M059J (cell line): Measurements from ENCODE around the gene RNF11. TPM values are rescaled to one million over a fixed set of nuclear protein-coding genes. Genes with fewer than 3 reads are reported as not detected.
"Not testable (repeated sequence)": the region's sequence is repeated elsewhere in the genome, so short reads cannot be mapped to it uniquely, and the experiment has no call there.

Source experiments
- DNase-seq: peaks from one replicate; pipeline ENCODE4 v3.0.0-alpha.2; 2012; ENCODE audit warnings: low read depth
- total RNA-seq: library from RNA; depleted of rRNA; stranded (reverse); fragments of >200 nt; shearing (Covaris generic); gene quantifications from 2 replicates; pipeline ENCODE4 v1.2.3, GENCODE V29; 2014; rRNA removed

RNF11 gene, protein sequence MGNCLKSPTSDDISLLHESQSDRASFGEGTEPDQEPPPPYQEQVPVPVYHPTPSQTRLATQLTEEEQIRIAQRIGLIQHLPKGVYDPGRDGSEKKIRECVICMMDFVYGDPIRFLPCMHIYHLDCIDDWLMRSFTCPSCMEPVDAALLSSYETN
- 195 and 237 TPM in 2 replicates for total RNA-seq

DNA sequence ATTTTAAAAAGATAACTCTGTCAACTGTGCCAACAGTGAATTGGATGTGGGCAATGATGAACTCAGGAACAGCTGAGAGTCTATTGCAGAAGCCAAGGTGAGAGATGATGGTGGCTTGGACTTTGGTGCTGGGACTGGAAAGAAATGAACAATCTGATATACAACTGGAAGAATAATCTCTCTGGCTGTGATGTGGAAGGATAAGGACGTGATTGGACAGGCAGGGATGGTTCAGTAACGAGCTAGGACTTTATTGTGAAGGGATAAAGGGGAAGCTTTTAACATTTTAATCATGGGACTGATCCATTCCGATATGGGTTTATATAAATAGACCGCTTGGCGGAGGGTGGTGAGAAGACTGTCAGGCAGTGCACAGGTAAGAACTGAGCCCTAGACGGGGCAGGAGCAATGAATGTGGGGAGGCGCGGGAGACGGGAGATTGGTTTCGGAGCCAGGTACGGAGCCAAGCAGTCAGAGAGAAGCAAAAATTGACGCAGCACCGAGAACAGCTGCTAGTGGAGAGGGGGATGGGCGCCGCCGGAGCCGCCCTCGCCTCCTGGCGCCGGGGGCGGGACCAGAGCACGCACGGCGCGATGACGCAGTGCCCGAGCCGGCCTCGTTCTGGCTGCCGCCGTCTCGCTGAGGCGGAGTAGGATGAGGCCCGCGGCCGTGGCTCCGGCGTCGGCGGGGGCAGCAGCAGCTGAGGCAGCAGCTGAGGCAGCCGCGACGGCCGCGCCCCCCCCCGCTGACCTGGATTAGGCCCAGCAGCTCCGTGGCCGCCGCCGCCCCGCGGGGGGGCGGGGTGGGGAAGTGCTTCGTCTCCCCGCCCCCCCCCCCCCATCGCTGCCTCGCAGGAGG lies at the start of gene RNF11:
TSS of gene RNF11 (plus strand) at position 601 of the 858 bp plus-strand sequence. CDS start 484 bp downstream, outside the sequence.
- DNase-seq, result peak; percentile 89

DNA sequence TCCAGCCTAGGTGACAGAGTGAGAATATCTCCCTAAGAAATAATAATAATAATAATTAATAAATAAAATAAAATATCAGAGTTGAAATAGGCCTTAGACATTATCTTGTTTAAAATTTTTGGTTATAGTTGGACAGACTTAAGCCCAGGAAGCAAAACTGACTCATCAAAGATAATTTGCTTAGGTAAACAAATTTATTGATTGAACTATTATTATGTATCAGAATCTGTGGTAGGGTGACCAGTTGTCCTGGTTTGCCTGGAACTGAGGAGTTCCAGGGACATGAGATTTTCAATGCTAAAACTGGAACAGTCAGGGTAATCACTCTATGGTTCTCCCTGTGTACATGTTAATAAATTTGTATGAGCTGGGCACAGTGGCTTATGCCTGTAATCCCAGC lies 47.8 kb upstream of the RNF11 start:
- no peak for DNase-seq

DNA sequence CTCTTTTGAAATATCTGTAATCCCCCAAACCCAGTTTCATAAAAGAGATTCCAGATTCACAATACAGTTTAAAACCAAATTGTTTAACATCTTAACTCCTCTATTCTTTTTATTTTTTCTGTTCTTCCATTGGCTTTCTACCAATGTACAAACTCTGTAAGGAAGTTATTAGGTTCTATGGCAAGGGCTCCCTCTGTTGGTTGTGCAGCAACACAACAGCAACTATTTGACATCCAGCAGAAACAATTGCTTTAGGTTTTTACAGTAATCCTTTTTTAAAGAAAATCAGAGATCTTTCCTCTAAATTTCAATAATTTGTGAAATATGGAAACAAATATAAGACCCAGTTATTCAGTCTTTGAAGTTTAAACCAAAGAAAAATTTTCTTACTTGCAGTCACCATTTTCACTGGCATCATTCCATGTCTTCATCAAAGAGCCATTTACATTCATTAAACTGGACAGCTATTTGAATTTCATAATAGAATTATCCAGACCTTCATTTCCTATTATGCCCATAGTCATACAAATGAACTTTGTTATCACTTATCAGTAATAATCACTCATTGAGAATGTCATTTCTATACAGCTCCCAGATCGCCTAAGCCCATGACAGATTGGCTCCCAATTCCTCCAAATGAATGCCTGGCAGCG lies 46.5 kb upstream of the RNF11 start:
- DNase-seq, result peak; percentile 70

DNA sequence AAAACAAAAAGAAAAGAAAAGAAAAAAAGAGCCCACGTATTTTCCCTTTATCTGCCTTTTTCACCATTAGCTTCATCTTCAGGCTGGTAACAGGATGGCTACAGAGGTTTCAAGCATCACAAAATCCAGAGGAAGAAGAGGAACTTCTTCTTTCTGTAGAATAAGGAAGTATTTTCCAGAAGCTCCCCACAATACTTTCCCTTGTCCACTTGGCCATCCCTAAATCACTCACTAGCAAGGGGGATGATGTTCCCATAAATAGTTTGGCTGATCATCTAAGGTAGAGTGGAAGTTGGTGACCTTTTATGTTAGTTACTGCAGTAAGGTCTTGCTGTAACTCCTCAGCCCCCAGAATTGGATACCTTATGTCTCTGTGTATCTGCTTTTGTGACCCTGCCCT lies 45.1 kb upstream of the RNF11 start:
- no peak for DNase-seq

DNA sequence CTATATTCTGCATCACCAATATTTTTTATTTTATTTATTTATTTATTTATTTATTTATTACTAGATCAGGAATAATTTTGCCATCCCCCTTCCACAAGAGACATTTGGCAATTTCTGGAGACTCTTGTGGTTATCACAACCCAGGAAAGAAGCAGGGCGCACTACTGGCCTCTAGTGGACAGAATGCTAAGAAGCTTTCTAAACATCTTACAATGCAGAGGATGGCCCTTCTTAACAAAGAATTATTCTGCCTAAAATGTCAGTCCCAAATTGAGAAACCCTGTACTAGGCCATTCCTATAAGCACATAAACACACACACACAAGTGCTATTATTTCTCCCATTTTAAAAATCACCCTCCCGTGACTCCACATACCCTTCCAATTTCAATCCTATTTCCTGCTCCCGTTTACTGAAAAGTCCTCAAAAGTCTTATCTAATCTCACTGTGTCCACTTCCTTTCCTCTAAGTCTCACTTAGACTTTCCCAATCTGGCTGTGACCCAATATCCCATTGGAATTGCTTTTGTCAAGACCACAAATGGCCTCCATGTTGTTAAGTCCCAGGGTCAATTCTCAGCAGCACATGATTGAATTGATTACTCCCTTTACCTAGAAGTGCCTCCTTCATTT lies 43.7 kb upstream of the RNF11 start:
- DNase-seq, result peak; percentile 75

DNA sequence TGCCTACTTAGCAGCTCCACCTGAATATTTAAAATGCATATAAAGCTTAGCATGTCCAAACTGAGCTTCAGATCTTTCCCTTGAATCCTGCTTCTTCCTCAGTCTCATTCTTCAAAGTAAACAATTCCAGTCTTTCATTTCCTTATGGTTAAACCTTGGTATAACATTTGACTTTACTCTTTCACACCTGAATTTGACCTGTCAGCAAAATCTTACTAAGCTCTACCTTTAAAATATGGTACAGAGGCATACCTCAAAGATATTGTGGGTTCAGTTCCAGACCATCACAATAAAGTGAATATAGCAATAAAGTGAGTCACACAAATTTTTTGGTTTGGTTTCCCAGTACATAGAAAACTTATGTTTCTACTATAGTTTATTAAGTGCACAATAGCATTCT lies 42.5 kb upstream of the RNF11 start:
- DNase-seq, result no peak

DNA sequence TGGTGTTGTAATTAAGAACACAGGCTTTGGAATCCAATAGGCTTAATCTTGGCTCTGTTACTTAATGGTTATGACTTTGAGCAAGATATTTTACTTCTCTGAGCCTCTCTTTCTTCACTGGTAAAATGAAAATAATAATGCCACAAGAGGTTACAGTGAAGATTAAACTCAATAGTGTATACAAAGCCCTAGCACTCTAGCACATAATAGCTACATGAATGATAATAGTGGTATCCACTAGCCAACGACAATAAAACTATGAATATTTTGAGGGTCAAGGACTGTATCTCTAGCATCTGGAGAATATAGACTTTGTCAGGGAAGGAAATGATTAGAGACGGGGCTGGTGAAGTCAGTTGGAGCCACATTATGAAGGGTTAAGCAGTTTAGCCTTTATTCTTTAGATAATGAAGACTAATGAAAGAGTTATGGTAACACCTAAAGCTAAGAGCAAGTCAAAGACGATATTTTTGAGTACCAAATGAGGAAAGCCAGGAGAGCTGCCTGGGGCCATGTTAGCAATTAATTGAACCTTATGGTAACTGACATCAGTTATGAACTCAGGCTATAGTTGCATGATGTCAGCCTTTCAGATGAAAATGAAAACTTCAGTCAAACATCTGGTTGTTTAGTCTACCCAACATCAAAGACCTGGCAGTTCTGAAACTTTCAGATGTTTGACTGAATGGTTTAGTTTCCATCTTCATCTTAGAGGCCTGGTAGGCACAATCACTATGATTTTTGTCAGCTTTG lies 32.8 kb upstream of the RNF11 start:
- DNase-seq, result no peak

DNA sequence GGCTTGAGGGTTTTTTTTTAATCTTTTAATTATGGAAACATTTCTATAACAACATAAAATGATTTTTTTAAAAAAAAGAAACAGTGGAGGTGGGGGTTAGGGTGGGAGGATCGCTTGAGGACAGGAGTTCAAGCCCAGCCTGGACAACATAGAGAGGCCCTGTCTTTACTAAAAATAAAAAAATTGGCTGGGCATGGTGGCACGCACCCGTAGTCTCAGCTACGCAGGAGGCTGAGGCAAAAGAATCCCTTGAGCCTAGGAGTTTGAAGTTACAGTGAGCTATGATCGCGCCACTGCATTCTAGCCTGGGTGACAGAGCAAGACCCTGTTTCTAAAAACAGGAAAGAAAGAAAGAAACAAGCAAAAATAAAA lies 32.2 kb upstream of the RNF11 start:
- no peak for DNase-seq

DNA sequence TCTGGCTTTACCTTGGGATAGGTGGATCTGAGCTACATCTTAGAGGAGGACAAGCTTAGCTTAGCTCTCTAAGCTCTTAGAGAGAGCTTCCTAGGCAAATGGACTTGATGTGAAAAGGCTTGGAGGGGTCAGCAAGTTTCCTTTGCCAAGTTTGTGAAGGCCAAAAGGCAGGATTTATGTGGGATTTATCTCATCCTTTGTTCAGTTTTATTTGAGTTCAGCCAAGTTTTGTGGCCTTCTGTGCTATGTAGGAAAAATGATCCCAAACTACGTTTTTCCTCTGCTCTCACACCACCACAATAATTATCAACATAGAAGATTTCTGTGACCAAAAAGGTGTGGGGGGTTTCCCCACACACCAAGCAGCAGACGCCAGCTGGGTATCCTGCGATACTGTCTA lies 26.0 kb upstream of the RNF11 start:
- no peak for DNase-seq

DNA sequence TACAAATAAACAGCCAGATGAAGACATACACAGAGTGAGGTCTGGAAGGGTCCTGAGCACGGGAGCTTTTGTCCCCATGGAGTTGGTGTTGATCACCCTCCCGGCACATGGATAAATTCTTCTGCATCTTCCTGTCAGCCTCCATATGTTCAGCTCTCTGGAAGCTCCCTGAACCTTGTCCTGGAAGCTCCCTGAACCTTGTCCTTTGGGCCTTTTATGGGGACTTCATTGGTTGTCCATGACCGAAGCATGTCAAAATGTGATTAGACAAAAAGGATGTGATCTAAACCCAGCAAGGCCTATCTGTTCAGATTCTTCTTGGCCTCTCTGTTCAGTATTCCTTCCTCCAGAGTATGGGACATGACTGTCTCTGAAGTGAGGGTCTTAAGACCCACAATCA lies 25.4 kb upstream of the RNF11 start:
- no peak for DNase-seq

DNA sequence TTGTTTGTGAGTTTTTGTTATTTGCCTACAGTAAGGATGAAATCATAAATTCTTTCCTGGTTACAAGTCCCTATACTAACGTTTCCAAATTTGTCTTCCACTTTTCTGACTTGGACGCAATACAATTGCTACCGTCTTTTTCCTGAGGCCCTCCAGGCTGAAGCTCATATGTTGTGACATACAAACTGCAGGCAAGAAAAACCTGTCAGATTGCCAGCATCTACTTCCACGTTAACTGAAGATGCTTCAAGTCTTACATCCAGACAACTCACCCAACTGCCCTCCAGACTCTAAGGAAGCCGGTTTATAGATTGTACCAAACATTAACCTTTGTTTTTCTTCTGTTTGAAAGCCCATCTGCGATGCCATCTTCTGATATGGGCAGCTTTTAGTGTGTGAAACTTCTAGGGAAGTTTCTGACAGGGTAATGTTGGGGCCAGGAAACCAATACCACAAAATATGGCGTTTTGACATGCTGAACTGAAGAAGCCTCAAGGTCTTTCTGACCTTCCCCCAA lies 21.4 kb upstream of the RNF11 start:
- DNase-seq, result peak; percentile 49

DNA sequence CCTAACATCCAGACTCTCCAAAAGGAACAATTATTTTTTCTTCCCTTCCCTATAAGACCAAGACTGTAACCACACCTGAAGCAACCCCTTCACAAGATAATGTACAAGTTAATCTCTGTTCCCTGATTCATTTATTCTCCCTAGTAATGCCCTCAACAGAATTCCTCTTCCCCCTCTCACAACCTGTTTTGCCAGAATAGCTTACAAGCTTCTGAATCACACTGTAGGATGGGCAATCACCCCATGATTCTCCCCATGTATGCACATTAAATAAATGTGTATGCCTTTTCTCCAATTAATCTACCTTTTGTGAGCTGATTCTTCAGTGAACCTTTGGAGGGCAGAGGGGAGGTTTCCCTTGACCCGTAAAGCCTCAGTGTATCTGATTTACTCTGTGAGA lies 20.9 kb upstream of the RNF11 start:
- DNase-seq, result no peak

DNA sequence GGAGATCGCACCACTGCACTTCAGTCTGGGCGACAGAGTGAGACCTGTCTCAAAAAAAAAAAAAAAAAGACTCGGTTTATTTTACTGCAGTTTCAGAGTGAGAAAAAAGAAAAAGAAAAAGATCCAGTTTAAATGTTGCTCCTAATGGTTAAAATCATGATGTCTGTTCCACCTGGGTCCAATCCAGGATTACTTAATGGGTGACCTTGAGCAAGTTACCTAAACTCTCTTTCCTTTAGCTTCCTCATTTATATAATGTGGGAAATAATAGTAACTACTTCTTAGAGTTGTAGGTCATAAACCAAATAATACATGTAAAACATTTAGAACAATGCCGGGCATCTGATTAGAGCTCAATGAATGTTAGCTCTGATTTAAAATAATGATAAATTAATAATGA lies 19.4 kb upstream of the RNF11 start:
- no peak for DNase-seq

DNA sequence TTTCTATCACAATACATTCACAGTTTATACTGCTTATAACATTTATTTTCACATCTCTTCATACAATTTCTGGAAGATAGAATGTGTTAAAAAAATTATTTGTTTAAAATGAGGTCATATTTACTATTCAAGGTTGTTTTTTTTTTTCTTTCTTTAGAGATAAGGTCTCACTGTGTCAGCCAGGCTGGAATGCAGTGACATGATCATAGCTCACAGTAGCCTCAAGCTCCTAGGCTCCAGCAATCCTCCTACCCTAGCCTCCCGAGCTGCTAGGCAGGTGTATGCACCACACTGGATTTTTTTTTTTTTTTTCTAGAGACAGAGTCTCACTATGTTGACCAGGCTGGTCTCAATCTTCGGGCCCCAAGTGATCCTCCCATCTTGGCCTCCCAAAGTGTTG lies 19.0 kb upstream of the RNF11 start:
- DNase-seq, result no peak

DNA sequence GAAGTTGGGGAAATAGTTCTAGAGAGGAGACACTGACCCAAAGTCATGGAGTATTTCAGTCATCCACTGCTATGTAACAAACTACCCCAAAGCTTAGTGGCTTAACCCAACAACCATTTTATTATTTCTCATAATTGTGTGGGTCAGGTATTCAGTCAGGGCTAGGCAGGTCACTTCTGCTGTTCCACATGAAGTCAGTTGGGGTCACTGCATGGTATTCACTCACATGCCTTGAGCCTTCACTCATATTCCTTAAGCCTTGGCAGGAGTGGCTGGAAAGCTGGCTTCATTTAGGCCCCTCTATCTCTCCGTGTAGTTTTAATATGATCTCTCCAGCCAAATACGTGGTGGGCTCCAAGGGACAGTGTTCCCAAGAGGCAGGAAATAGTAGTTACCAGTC lies 17.5 kb upstream of the RNF11 start:
- DNase-seq, result peak; percentile 21

DNA sequence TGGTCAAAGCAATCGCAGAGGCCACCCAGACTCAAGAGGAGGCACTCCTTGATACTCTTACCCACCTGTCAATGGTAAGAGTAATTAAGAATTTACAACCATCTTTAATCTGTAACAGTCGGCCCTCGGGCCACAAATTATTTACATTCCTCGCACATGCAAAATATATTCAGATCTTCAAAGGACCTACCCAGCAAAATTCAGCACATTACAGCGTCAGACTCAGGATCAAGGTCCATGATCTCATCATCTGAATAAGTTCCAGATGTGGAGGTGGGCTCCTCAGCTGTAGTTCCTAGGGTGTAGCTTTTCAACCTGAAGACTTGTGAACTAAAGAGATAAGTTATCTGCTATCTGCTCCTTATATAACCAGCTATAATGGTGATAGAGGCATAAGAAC lies 17.1 kb upstream of the RNF11 start:
- DNase-seq, result no peak

DNA sequence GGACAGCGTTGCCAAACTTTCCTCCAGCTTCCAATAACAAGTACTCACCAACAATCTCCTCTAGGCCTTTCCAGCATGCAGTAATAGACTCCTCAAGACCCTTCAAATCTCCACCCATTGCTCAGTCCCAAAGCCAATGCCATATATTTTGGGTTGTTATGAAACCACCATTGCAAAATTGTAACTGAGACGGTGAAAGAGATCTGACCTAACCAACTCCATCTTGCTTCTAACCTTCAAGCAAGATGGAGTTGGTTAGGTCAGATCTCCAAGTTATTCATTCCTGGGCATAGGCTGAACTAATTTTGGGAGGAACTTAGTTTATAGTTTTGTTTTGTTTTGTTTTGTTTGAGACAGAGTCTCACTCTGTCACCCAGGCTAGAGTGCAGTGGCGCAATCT lies 14.5 kb upstream of the RNF11 start:
- DNase-seq, result not testable (repeated sequence)

DNA sequence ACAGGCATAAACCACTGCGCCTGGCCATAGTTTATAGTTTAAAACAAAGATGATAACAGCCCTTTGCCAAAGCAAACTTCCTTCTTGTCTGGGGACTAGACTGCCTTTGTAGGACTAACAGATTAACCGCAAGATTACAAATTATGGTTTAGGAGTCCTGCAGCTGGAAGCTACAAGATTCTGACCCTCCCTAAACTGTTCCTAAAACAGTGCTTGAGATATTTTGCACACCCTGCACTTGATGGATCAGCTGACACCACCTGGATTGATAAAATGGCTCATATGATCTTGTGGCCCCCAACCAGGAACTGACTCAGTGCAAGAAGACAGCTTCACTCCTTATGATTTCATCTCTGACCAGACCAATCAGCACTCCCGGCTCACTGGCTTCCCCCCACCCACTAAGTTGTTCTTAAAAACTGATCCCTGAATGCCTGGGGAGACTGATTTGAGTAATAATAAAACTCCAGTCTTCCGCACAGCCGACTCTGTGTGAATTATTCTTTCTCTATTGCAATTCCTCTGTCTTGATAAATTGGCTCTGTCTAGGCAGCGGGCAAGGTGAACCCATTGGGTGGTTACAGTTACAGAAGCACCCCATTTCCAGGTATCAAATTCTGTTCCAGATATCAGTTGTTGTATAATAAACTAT lies 13.8 kb upstream of the RNF11 start:
- no peak for DNase-seq

DNA sequence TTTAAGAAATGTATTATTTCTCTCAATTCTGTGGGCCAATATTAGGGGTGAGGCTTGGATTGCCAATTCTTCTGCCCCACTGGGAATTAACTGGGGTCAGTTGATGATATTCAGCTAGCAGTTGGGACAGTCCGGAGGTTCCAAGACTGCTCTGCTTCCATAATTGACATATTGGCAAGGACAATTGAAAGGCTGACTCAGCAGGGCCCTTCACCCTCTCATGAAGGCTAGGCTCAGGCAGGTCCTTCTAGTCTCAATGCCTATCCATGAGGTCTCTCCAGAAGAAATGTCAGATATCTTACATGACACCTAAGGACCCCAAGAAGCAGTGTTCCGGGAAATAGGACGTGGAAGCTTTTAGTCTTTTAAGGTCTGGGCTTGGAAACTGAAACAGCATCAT lies 13.3 kb upstream of the RNF11 start:
- DNase-seq, result no peak

DNA sequence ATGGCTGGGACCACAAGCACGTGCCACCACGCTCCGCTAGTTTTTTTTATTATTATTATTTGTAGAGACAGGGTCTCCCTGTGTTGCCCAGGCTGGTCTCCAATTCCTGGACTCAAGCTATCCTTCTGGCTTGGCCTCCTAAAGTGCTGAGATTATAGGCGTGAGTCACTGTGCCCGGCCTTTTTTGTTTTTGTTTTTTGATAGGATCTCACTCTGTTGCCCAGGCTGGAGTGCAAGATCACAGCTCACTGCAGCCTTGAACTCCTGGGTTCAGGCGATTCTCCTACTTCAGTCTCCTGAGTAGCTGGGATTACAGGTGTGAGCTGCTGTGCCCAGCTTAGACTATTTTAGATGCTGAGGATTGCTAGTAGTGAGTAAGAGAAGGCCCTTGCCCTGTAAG lies 11.8 kb upstream of the RNF11 start:
- no peak for DNase-seq
